Neural cell (in vitro differentiated cells): ENCODE data around the gene NEU2. TPM values are rescaled to one million over a fixed set of nuclear protein-coding genes. Genes with fewer than 3 reads are reported as not detected.

Source experiments
- H2AFZ ChIP-seq: fragments of 200-600, 300-800 bp; sonication (generic), shearing (Covaris generic); 2 replicates; pipeline ENCODE4 v1.6.0; 2014; ENCODE audit warnings: low read depth, mild to moderate bottlenecking, antibody characterized with exemption, low read length, moderate library complexity
- H3F3A ChIP-seq: fragments of 200-600 bp; shearing (Covaris generic); 2 replicates; pipeline ENCODE4 v1.6.1; 2016; ENCODE audit warnings: mild to moderate bottlenecking, moderate library complexity, mixed read lengths, antibody characterized with exemption, low read length; ENCODE audit not compliant: insufficient read depth, poor library complexity, severe bottlenecking
- H3K27ac ChIP-seq: fragments of 200-600, 300-800 bp; sonication (generic), shearing (Covaris generic); 2 replicates; pipeline ENCODE4 v1.5.1; 2014; ENCODE audit warnings: mild to moderate bottlenecking, low read length, moderate library complexity
- H3K27me3 ChIP-seq: fragments of 300-800, 200-600 bp; sonication (generic), shearing (Covaris generic); 2 replicates; pipeline ENCODE4 v1.6.0; 2014; ENCODE audit warnings: mild to moderate bottlenecking, low read depth, low read length, moderate library complexity; ENCODE audit not compliant: insufficient read depth
- H3K36me3 ChIP-seq: fragments of 300-800, 200-600 bp; sonication (generic), shearing (Covaris generic); 2 replicates; pipeline ENCODE4 v1.5.1; 2014; ENCODE audit warnings: mild to moderate bottlenecking, antibody characterized with exemption, low read length, moderate library complexity; ENCODE audit not compliant: insufficient read depth
- H3K4me2 ChIP-seq: fragments of 300-800, 200-600 bp; sonication (generic), shearing (Covaris generic); 2 replicates; pipeline ENCODE4 v1.6.0; 2014; ENCODE audit warnings: mild to moderate bottlenecking, low read length
- H3K4me3 ChIP-seq: fragments of 300-800, 200-600 bp; sonication (generic), shearing (Covaris generic); 2 replicates; pipeline ENCODE4 v1.5.1; 2014; ENCODE audit warnings: mild to moderate bottlenecking, low read length, moderate library complexity
- H3K79me2 ChIP-seq: fragments of 200-600 bp; shearing (Covaris generic); replicated peaks from 2 replicates; pipeline ENCODE4 v1.6.0; 2014; ENCODE audit warnings: mild to moderate bottlenecking, low read length, moderate library complexity; ENCODE audit not compliant: insufficient read depth
- H3K9ac ChIP-seq: fragments of 300-800, 200-600 bp; sonication (generic), shearing (Covaris generic); 2 replicates; pipeline ENCODE4 v1.6.1; 2016; ENCODE audit warnings: mild to moderate bottlenecking, low read length, mixed read lengths
- H3K9me2 ChIP-seq: fragments of 200-600 bp; shearing (Covaris generic); 2 replicates; pipeline ENCODE4 v1.6.1; 2016; ENCODE audit warnings: mild to moderate bottlenecking, low read length, mixed read lengths; ENCODE audit not compliant: insufficient read depth
- H3K9me3 ChIP-seq: fragments of 200-600, 300-800 bp; sonication (generic), shearing (Covaris generic); 2 replicates; pipeline ENCODE4 v1.6.1; 2016; ENCODE audit warnings: mild to moderate bottlenecking, mixed run types, low read length, moderate library complexity, mixed read lengths
- H4K20me1 ChIP-seq: fragments of 200-600 bp; shearing (Covaris generic); 2 replicates; pipeline ENCODE4 v1.6.1; 2016; ENCODE audit warnings: mild to moderate bottlenecking, mixed run types; ENCODE audit not compliant: insufficient read depth
- EP300 ChIP-seq: fragments of 450-650 bp; conservative IDR thresholded peaks from 2 replicates; pipeline ENCODE4 v1.6.1; 2014; ENCODE audit warnings: antibody characterized with exemption, mild to moderate bottlenecking, moderate library complexity; ENCODE audit not compliant: poor library complexity, severe bottlenecking
- EZH2 ChIP-seq: fragments of 200-600, 300-800 bp; shearing (Covaris generic), sonication (generic); IDR thresholded peaks from 2 replicates; pipeline ENCODE4 v1.6.1; 2014; ENCODE audit warnings: antibody characterized with exemption, low read length, borderline replicate concordance, mild to moderate bottlenecking; ENCODE audit not compliant: insufficient read depth, poor library complexity, severe bottlenecking
- MXI1 ChIP-seq: fragments of 450-650 bp; conservative IDR thresholded peaks from 2 replicates; pipeline ENCODE4 v1.6.1; 2014; ENCODE audit warnings: antibody characterized with exemption, mild to moderate bottlenecking; ENCODE audit not compliant: poor library complexity, severe bottlenecking
- POLR2AphosphoS5 ChIP-seq: IDR thresholded peaks from 2 replicates; pipeline ENCODE4 v1.6.1; 2012
- RAD21 ChIP-seq: fragments of 450-650 bp; conservative IDR thresholded peaks from 2 replicates; pipeline ENCODE4 v1.6.1; 2014; ENCODE audit warnings: antibody characterized with exemption, mild to moderate bottlenecking, moderate library complexity
- SMC3 ChIP-seq: fragments of 450-650 bp; conservative IDR thresholded peaks from 2 replicates; pipeline ENCODE4 v1.6.1; 2014; ENCODE audit warnings: antibody characterized with exemption, mild to moderate bottlenecking, moderate library complexity; ENCODE audit not compliant: poor library complexity
- TAF1 ChIP-seq: IDR thresholded peaks from 2 replicates; pipeline ENCODE4 v1.6.1; 2012; ENCODE audit warnings: low read depth
- polyA plus RNA-seq: library from polyadenylated mRNA; depleted of rRNA; stranded (reverse); fragments of >200 nt; gene quantifications from 2 replicates; pipeline ENCODE4 v1.2.3, GENCODE V29; 2014
- TF ChIP-seq, protein P1 (sequence below): IDR thresholded peaks from 2 replicates; pipeline ENCODE4 v1.6.1; 2012; ENCODE audit warnings: borderline replicate concordance
- TF ChIP-seq, protein P2 (sequence below): fragments of 450-650 bp; IDR thresholded peaks from 2 replicates; pipeline ENCODE4 v1.5.1; 2014; ENCODE audit warnings: antibody characterized with exemption, mild to moderate bottlenecking, moderate library complexity; ENCODE audit not compliant: poor library complexity, severe bottlenecking

The NEU2 gene
- polyA plus RNA-seq, 1 donor from 2014 or later, result not detected

DNA sequence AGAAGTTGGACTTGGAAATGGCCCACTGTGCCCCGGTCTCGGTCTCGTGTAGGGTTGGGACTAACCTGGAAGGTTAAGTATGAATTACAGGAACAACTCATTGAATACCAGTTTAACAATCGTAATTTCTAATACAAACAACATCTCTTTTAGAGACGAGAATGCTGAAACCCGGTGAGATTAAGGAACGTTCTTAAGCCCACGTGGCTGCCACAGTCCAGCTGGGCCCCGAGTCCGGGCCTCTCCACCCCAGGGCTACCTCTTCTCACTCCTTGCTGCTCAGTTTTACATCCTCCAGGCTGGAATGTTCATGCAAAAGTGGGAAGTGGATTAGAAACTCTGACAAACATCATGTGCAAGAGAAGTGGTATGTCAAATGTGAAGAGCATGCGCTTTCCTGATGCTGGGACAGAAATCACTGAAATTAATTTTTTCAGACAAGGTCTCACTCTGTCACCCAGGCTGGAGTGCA is 48.8 kb upstream of the NEU2 start:
- no peaks in the 10 kb centered on the region for H3K9me3 ChIP-seq
- H3K27me3 ChIP-seq, result no peaks in the 10 kb centered on the region
- no peaks in the 10 kb centered on the region for H4K20me1 ChIP-seq
- no peak overlapping the region for H2AFZ ChIP-seq
- H3K79me2 ChIP-seq, result no peaks in the 10 kb centered on the region
- no peaks in the 10 kb centered on the region for H3K36me3 ChIP-seq
- no peak overlapping the region for H3K27ac ChIP-seq
- H3K9me2 ChIP-seq, result no peaks in the 10 kb centered on the region
- no peaks in the 10 kb centered on the region for H3F3A ChIP-seq
- H3K4me3 ChIP-seq, result no peak overlapping the region
- no peak overlapping the region for H3K4me2 ChIP-seq
- TF ChIP-seq MXI1 (no peak), RAD21 (no peak), EZH2 (no peak), SMC3 (no peak), EP300 (no peak), POLR2AphosphoS5 (no peak), TAF1 (no peak)
- TF ChIP-seq, protein P1, sequence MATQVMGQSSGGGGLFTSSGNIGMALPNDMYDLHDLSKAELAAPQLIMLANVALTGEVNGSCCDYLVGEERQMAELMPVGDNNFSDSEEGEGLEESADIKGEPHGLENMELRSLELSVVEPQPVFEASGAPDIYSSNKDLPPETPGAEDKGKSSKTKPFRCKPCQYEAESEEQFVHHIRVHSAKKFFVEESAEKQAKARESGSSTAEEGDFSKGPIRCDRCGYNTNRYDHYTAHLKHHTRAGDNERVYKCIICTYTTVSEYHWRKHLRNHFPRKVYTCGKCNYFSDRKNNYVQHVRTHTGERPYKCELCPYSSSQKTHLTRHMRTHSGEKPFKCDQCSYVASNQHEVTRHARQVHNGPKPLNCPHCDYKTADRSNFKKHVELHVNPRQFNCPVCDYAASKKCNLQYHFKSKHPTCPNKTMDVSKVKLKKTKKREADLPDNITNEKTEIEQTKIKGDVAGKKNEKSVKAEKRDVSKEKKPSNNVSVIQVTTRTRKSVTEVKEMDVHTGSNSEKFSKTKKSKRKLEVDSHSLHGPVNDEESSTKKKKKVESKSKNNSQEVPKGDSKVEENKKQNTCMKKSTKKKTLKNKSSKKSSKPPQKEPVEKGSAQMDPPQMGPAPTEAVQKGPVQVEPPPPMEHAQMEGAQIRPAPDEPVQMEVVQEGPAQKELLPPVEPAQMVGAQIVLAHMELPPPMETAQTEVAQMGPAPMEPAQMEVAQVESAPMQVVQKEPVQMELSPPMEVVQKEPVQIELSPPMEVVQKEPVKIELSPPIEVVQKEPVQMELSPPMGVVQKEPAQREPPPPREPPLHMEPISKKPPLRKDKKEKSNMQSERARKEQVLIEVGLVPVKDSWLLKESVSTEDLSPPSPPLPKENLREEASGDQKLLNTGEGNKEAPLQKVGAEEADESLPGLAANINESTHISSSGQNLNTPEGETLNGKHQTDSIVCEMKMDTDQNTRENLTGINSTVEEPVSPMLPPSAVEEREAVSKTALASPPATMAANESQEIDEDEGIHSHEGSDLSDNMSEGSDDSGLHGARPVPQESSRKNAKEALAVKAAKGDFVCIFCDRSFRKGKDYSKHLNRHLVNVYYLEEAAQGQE, result no peak
- TF ChIP-seq, protein P2, sequence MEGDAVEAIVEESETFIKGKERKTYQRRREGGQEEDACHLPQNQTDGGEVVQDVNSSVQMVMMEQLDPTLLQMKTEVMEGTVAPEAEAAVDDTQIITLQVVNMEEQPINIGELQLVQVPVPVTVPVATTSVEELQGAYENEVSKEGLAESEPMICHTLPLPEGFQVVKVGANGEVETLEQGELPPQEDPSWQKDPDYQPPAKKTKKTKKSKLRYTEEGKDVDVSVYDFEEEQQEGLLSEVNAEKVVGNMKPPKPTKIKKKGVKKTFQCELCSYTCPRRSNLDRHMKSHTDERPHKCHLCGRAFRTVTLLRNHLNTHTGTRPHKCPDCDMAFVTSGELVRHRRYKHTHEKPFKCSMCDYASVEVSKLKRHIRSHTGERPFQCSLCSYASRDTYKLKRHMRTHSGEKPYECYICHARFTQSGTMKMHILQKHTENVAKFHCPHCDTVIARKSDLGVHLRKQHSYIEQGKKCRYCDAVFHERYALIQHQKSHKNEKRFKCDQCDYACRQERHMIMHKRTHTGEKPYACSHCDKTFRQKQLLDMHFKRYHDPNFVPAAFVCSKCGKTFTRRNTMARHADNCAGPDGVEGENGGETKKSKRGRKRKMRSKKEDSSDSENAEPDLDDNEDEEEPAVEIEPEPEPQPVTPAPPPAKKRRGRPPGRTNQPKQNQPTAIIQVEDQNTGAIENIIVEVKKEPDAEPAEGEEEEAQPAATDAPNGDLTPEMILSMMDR, result no peak
- H3K9ac ChIP-seq, result no peak overlapping the region

DNA sequence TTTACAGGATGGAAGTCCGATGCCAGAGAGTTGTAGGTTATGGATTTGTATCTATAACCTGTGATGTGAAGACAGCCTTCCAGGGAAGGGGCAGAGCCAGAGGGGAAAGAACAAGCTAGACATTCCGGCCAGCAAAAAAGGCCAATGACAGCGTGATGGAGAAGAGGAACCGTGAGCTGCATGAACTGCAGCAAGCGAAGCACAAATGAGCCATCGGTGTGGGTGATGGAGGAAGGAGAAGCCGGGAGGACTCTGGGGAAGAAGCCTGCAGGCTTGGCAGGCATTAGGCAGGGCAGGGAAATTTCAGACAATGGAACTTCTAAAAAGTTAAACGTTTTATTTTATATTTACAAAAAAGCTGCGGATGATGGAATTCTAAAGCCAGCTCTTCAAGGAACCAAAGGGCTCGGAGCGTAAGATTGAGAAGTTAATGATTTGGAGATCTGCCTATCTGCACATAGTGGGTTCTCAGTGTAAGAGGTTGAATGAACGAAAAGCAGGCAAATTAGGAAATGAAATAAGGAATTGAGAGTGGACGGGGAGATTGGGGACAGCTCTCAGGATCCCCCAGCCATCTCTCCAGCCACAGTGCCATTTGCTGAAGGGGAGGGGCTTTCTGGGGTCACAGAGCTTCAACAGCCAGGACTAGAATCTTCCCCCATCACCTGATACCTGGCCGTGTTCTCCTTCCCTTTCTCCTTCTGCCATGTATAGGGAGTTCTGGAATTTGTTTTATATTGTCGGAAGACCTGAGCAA is 47.8 kb upstream of the NEU2 start:
- Histone ChIP-seq H3K27ac (no peak overlapping the region), H3K27me3 (no peaks in the 10 kb centered on the region), H3K9ac (no peak overlapping the region), H3K4me3 (no peak overlapping the region), H4K20me1 (no peaks in the 10 kb centered on the region), H3F3A (no peaks in the 10 kb centered on the region), H3K4me2 (no peak overlapping the region), H3K9me2 (no peaks in the 10 kb centered on the region), H3K79me2 (no peaks in the 10 kb centered on the region), H2AFZ (no peak overlapping the region), H3K9me3 (no peaks in the 10 kb centered on the region), H3K36me3 (no peaks in the 10 kb centered on the region)
- TF ChIP-seq TAF1 (no peak), POLR2AphosphoS5 (no peak), RAD21 (no peak), EZH2 (no peak), SMC3 (no peak), MXI1 (no peak), EP300 (no peak)
- TF ChIP-seq, protein P1, result no peak
- TF ChIP-seq, protein P2, result no peak
